Measurements from ENCODE around the gene CDH5. TPM values are rescaled to one million over a fixed set of nuclear protein-coding genes. Genes with fewer than 3 reads are reported as not detected.

CDH5 gene
- total RNA-seq, 1 experiment from 2014 or later = 0.28 TPM

DNA sequence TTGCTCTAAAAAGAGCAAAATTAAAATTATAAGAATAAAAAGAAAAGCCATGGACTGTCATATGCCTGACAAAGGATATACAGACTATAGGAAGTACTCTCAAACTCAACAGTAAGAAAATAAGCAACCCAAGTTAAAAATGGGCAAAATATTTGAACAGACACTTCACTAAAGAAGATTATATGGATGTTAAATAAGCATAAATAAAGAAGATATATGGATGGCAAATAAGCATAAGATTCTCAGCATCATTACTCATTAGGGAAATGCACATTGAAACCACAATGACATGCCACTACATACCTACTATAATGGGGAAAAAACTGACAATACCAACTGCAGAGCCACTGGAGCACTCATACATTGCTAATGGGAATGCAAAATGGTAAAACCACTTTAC lies 45.7 kb downstream of the CDH5 start:
- H3K4me1 Mint-ChIP-seq = peaks cover 5% of the 10 kb centered on the region
- POLR2A ChIA-PET = no interaction called here
- H3K27me3 Mint-ChIP-seq (ENCODE audit: low read depth) = peaks cover 12% of the 10 kb centered on the region
- DNase-seq (ENCODE audit: low spot score) (no peak), ATAC-seq (no peak)
- peaks cover 6% of the 10 kb centered on the region for H3K36me3 Mint-ChIP-seq
- no peak for TF ChIP-seq CREB1 (CRISPR knock-in tag; IDR thresholded peaks at IDR 0.05)
- TF ChIP-seq, protein P1, sequence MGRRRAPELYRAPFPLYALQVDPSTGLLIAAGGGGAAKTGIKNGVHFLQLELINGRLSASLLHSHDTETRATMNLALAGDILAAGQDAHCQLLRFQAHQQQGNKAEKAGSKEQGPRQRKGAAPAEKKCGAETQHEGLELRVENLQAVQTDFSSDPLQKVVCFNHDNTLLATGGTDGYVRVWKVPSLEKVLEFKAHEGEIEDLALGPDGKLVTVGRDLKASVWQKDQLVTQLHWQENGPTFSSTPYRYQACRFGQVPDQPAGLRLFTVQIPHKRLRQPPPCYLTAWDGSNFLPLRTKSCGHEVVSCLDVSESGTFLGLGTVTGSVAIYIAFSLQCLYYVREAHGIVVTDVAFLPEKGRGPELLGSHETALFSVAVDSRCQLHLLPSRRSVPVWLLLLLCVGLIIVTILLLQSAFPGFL (CRISPR knock-in tag; IDR thresholded peaks at IDR 0.05; ENCODE audit: borderline replicate concordance) = no peak
- TF ChIP-seq, protein P2, sequence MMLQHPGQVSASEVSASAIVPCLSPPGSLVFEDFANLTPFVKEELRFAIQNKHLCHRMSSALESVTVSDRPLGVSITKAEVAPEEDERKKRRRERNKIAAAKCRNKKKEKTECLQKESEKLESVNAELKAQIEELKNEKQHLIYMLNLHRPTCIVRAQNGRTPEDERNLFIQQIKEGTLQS (CRISPR knock-in tag; conservative IDR thresholded peaks at IDR 0.05) = no peak
- TF ChIP-seq SMAD4 (CRISPR knock-in tag; IDR thresholded peaks at IDR 0.05) = no peak
- no peak for TF ChIP-seq MYBL2 (CRISPR knock-in tag; IDR thresholded peaks at IDR 0.05)
- TF ChIP-seq, protein P3, sequence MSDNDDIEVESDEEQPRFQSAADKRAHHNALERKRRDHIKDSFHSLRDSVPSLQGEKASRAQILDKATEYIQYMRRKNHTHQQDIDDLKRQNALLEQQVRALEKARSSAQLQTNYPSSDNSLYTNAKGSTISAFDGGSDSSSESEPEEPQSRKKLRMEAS (CRISPR knock-in tag; IDR thresholded peaks at IDR 0.05) = no peak
- TF ChIP-seq, protein P4, sequence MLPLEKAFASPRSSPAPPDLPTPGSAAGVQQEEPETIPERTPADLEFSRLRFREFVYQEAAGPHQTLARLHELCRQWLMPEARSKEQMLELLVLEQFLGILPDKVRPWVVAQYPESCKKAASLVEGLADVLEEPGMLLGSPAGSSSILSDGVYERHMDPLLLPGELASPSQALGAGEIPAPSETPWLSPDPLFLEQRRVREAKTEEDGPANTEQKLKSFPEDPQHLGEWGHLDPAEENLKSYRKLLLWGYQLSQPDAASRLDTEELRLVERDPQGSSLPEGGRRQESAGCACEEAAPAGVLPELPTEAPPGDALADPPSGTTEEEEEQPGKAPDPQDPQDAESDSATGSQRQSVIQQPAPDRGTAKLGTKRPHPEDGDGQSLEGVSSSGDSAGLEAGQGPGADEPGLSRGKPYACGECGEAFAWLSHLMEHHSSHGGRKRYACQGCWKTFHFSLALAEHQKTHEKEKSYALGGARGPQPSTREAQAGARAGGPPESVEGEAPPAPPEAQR (CRISPR knock-in tag; IDR thresholded peaks at IDR 0.05) = no peak
- no peak for TF ChIP-seq RELA (CRISPR knock-in tag; IDR thresholded peaks at IDR 0.05; ENCODE audit: borderline replicate concordance)
- TF ChIP-seq IRF2 (CRISPR knock-in tag; IDR thresholded peaks at IDR 0.05; ENCODE audit: borderline replicate concordance, low read depth) = no peak
- CTCF ChIA-PET = no interaction called here
- no peak overlapping the region for H3K27ac Mint-ChIP-seq
- H3K4me3 Mint-ChIP-seq = no peak overlapping the region
- peaks cover 18% of the 10 kb centered on the region for H3K9me3 Mint-ChIP-seq

DNA sequence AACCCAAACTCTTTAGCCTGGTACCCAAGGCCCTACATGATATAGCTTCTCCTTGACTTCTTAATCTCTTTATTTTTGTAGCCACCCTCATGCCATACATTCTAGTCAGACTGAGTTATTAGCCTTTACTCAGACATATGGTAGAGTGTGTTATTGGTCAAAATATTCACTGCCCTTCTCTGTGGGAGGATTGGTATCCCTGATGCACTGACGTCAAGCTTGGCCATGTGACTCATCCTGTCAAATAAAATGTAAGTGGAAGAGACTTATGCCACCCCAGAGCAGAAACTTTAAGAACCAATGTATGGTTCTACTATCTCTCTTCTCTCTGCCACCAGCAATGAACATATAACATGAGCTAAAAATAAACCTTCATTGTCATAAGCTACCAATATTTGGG lies 48.4 kb downstream of the CDH5 start:
- ChIA-PET CTCF (interaction anchor here (1.1 to 1.7 kb wide), 2 partner anchors 8 to 62 kb away, joined by 3 to 4 read pairs; no protein-coding TSS in a partner anchor), POLR2A (interaction anchor here (1.0 kb wide), 1 partner anchor 65 kb away, joined by 3 read pairs; no protein-coding TSS in a partner anchor)
- TF ChIP-seq ZBTB21 (CRISPR knock-in tag; IDR thresholded peaks at IDR 0.05; ENCODE audit: borderline replicate concordance) (no peak), CREB1 (CRISPR knock-in tag; IDR thresholded peaks at IDR 0.05) (no peak), ZNF416 (CRISPR knock-in tag; IDR thresholded peaks at IDR 0.05) (no peak)
- TF ChIP-seq, protein P5, sequence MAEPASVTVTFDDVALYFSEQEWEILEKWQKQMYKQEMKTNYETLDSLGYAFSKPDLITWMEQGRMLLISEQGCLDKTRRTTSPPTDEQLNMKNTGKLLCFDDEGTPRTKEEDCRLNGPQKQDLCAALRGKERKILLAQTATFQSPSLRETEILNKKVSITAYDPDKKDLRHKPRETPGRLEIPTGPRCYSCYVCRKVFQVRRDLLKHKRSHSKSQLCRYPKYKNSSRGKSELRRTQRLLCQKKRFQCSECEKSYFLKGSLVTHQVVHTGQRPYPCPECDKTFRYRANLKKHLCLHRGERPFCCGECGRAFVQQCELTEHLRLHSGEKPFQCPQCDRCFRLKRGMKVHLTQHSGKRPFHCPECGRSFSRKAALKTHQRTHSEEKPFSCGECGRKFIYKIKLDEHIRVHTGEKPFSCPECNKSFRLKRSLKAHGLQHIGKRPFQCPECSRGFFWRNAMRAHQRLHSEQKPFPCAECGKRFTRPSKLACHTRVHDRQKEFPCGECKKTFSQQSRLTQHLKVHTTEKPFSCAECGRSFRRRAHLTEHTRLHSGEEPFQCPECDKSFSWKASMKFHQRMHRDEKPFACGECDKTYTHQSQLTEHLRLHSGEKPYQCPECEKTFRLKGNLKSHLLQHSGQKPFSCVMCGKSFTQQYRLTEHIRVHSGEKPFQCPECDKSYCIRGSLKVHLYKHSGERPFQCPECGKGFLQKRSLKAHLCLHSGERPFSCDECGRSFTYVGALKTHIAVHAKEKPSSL (CRISPR knock-in tag; conservative IDR thresholded peaks at IDR 0.05) = no peak
- TF ChIP-seq, protein P6, sequence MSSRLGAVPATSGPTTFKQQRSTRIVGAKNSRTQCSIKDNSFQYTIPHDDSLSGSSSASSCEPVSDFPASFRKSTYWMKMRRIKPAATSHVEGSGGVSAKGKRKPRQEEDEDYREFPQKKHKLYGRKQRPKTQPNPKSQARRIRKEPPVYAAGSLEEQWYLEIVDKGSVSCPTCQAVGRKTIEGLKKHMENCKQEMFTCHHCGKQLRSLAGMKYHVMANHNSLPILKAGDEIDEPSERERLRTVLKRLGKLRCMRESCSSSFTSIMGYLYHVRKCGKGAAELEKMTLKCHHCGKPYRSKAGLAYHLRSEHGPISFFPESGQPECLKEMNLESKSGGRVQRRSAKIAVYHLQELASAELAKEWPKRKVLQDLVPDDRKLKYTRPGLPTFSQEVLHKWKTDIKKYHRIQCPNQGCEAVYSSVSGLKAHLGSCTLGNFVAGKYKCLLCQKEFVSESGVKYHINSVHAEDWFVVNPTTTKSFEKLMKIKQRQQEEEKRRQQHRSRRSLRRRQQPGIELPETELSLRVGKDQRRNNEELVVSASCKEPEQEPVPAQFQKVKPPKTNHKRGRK (CRISPR knock-in tag; IDR thresholded peaks at IDR 0.05; ENCODE audit: borderline replicate concordance) = no peak
- TF ChIP-seq, protein P4 (CRISPR knock-in tag; IDR thresholded peaks at IDR 0.05) = no peak
- TF ChIP-seq, protein P7, sequence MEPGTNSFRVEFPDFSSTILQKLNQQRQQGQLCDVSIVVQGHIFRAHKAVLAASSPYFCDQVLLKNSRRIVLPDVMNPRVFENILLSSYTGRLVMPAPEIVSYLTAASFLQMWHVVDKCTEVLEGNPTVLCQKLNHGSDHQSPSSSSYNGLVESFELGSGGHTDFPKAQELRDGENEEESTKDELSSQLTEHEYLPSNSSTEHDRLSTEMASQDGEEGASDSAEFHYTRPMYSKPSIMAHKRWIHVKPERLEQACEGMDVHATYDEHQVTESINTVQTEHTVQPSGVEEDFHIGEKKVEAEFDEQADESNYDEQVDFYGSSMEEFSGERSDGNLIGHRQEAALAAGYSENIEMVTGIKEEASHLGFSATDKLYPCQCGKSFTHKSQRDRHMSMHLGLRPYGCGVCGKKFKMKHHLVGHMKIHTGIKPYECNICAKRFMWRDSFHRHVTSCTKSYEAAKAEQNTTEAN (CRISPR knock-in tag; IDR thresholded peaks at IDR 0.05) = no peak
- TF ChIP-seq, protein P8, sequence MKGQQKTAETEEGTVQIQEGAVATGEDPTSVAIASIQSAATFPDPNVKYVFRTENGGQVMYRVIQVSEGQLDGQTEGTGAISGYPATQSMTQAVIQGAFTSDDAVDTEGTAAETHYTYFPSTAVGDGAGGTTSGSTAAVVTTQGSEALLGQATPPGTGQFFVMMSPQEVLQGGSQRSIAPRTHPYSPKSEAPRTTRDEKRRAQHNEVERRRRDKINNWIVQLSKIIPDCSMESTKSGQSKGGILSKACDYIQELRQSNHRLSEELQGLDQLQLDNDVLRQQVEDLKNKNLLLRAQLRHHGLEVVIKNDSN (CRISPR knock-in tag; IDR thresholded peaks at IDR 0.05) = no peak
- ATAC-seq (no peak), DNase-seq (ENCODE audit: low spot score) (no peak)
- Mint-ChIP-seq H3K9me3 (peaks cover 22% of the 10 kb centered on the region), H3K27ac (no peak overlapping the region), H3K4me1 (no peaks in the 10 kb centered on the region), H3K27me3 (ENCODE audit: low read depth) (peaks cover 14% of the 10 kb centered on the region), H3K4me3 (no peak overlapping the region), H3K36me3 (peaks cover 7% of the 10 kb centered on the region)

All from WTC11 (cell line).